GM19240 (cell line): Measurements from ENCODE around the gene PSAT1.

Experiments
- DNase-seq: peaks from one replicate; pipeline ENCODE4 v3.0.0; 2011; ENCODE audit warnings: low spot score; ENCODE audit not compliant: insufficient read length

PSAT1 gene

DNA sequence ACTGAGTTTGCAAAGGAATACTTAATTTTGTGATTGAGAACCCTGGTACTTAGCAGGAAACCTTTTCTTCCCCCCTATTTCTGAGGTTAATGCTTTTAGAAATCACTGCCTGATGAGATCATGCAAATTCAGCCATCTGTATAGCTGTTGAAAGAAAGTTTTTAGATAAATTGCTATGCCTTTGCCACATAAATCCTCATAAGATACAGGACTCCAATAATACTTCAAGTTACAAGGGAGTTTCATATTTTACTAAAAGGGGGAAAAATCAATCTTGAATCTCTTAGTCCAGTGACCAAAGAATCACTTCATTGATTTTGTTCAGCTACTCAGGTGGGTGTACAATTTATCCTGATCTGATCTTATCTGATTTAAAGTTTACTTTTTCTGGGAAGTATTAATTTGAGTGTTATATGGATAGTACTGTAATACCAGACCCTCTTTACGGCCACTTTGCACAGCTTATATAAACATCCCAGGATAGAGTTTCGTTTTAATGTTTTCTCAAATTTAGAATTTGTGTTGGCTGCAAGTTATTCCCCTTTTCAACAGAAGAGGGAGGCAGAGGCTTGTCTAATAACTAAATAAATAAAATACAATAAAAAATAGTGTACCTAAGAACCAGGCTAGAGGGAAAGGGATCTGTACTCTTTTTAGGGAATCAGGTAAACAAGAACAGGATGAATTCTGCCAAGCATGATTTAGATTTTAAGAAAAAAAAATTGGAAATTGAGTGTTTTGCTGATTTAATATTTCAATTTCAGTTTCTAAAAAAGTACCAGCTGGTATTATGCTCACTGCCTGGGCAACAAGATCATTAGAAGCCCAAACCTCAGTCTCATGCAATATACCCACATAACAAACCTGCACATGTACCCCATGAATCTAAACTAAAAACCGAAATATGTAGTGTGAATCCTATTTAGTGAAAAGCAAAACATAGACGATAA, 69.1 kb downstream of the PSAT1 start:
- no peak for DNase-seq

DNA sequence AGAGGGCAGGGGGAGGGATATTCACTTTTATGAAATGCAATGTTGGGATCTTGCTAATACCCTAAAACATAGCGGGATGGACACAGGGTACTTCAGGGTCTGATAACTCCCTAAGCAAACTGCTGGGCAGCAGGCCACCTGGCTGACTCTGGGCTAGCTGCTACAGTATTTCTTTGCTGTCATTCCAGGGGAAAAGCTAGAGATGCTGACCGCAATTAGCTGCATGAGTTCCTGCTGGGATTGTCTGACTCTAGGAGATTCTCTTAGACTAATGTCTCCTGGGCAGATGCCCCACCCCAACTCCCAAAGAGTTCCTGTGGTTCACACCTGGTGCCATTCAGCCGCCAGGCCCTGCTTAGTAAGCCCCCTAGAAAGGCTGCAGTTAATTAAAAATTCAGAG, 69.9 kb downstream of the PSAT1 start:
- no peak for DNase-seq

DNA sequence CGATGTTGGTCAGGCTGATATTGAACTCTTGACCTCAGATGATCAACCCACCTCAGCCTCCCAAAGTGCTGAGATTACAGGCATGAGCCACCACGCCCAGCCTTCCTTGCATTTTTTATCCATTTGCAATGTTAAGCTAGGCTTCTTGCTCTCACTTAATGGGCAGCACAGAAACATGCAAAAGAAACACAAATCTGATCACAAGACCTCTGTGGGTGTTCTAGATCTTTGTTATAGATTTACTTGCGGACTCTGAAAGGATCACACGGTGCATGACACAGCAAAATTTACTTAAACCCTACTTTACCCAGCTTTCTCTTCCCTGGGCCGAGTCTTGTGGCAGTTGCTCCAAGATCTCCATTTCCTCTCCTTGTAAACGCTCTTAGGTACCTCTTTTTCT, 71.3 kb downstream of the PSAT1 start:
- DNase-seq = no peak

DNA sequence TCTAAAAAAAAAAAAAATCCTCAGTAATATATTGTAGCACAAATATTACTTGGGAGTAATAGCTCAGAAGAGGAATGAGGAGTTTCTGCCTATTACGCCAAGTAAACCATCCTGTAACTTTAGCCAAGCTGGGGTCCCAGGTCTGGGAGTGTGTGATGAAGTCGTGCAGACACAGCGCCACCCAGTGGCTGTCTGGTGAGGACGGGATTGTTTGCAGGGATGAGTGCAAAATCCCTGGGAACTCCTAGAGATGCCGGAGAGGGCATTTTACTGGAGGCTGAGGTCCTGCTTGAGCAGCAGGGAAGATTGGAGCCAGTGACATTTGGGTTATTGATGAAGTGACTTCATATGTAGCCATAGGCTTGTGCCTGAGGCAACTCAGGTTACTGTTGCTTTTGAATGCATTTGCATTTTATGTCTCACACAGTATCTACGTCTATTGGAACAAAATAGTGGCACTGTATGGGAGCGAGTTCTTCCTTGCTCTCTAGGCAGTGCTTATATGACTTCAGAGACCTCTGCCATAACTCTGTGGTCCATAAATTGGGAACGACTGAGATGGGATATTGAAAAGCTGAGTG, 72.8 kb downstream of the PSAT1 start:
- DNase-seq = peak; percentile 24

DNA sequence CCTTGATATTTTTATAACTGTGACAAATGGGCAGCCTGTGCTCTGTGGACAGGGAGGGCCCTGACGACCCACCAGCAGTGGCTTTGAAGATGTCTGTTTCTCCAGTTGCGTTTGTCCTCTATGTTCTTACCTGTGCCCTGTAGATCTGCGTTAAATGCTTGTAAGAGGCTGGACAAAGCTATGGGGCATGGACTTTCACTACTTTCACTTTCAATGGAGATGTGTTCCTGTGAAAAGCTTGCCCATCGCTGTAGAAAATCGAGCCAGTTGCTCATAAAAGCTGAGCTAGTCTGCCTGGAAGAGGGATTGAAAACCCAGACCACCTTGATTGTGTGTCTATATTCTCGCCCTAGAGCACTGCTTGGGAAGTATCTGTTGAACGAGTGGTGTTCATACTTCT, 74.1 kb downstream of the PSAT1 start:
- DNase-seq = no peak

DNA sequence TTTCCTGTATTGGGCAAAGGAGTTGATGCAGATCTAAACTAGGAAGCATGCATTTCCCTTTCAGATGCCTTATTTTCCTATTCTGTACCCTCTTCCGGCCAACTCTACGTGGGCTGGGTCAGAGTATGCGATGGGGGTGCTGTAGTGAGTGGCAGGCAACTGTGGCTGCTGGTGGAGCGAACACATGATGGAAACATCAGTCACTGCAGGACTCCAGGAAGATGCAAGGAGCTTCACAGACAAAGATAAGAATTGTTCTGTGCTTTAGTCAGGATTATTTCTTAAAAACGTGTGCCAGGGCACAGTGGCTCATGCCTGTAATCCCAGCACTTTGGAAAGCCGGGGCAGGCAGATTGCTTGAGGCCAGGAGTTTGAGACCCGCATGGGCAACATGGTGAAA, 75.1 kb downstream of the PSAT1 start:
- no peak for DNase-seq
